ENCODE measurements around the gene BPIFB1. TPM values are rescaled to one million over a fixed set of nuclear protein-coding genes. Genes with fewer than 3 reads are reported as not detected.
A peak's percentile ranks its signal among the peaks of the same experiment; 100 is the strongest.

Gene BPIFB1
- total and polyA plus RNA-seq, 2 of the 13 experiments (the other 11 are each of a cell fraction or from before 2014, with no cell fraction given), result 0.82 to 4.4 TPM

DNA sequence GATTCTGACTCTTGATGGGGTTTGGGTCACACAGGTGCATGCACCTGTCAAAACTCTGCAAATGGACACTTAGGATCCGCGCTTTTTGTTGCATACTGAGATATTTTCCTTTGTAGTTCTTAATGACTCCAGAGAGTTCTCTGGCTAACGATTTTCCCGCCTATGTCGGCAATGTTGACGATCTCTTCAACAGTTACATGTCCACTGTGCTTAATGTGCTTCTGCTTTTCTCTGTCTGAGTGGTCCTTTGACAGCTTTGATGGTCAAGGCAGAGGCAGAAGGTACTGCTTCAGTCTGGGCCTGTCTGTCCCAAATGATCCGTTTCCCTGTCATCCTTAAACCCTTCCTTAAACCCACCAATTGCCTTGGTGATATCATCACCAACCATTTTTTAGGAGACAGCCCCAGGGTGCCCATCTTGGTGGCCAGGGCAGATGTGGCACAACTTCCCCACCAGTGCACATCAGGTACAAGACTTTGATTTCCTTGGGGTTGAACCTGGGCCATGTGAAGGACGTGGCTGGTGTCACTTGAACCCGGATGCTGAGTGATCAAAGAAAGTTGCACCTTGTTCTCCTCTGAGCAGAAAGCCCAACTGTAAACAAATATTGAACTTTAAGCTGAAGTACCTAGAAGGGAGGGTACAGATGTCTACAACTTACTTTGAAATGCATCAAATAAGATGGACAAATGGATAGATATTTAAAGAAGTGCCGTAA, 10.7 kb upstream of the BPIFB1 start (continued):
- TF ChIP-seq HMGXB4 (CRISPR knock-in tag; IDR thresholded peaks at IDR 0.05; ENCODE audit: borderline replicate concordance in 1 of 2, low read depth in 1 of 2) (peak; percentile 23 to 37; a peak in 1 of 4 replicates), PHB2 (IDR thresholded peaks at IDR 0.05; ENCODE audit: partially characterized antibody) (no peak), ZNF296 (CRISPR knock-in tag; conservative IDR thresholded peaks at IDR 0.05) (no peak), SOX6 (IDR thresholded peaks at IDR 0.05) (no peak), SOX6 (CRISPR knock-in tag; IDR thresholded peaks at IDR 0.05) (peak; percentile 58), ASH2L (IDR thresholded peaks at IDR 0.05; ENCODE audit: insufficient read length, low read depth, low read length) (no peak), PPARG (CRISPR knock-in tag; conservative IDR thresholded peaks at IDR 0.05) (0 out of 2 replicates have a peak, but pooled peaks have one; percentile 21), HOXA7 (CRISPR knock-in tag; IDR thresholded peaks at IDR 0.05) (no peak), CBX1 (IDR thresholded peaks at IDR 0.05; ENCODE audit: low read depth) (no peak), SETDB1 (CRISPR knock-in tag; IDR thresholded peaks at IDR 0.05; ENCODE audit: borderline replicate concordance) (no peak), MBNL3 (CRISPR knock-in tag; conservative IDR thresholded peaks at IDR 0.05) (no peak), CEBPG (CRISPR knock-in tag; IDR thresholded peaks at IDR 0.05) (no peak), NFIC (IDR thresholded peaks at IDR 0.05; ENCODE audit: low read length) (no peak), ZNF12 (CRISPR knock-in tag; IDR thresholded peaks at IDR 0.05) (no peak), PHF21A (CRISPR knock-in tag; IDR thresholded peaks at IDR 0.05) (peak; percentile 53; the same call in 1 of the 2 replicates), SALL2 (CRISPR knock-in tag; IDR thresholded peaks at IDR 0.05) (no peak), TP53 (CRISPR knock-in tag; conservative IDR thresholded peaks at IDR 0.05) (no peak), HCFC1 (IDR thresholded peaks at IDR 0.05; ENCODE audit: low read depth, low read length) (no peak), FOXM1 (CRISPR knock-in tag; IDR thresholded peaks at IDR 0.05) (no peak), ZMYM4 (CRISPR knock-in tag; IDR thresholded peaks at IDR 0.05) (peak; percentile 11; the same call in 1 of the 2 replicates)
- TF ChIP-seq, protein P1, sequence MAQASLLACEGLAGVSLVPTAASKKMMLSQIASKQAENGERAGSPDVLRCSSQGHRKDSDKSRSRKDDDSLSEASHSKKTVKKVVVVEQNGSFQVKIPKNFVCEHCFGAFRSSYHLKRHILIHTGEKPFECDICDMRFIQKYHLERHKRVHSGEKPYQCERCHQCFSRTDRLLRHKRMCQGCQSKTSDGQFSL (CRISPR knock-in tag; IDR thresholded peaks at IDR 0.05), result no peak
- TF ChIP-seq, protein P2, sequence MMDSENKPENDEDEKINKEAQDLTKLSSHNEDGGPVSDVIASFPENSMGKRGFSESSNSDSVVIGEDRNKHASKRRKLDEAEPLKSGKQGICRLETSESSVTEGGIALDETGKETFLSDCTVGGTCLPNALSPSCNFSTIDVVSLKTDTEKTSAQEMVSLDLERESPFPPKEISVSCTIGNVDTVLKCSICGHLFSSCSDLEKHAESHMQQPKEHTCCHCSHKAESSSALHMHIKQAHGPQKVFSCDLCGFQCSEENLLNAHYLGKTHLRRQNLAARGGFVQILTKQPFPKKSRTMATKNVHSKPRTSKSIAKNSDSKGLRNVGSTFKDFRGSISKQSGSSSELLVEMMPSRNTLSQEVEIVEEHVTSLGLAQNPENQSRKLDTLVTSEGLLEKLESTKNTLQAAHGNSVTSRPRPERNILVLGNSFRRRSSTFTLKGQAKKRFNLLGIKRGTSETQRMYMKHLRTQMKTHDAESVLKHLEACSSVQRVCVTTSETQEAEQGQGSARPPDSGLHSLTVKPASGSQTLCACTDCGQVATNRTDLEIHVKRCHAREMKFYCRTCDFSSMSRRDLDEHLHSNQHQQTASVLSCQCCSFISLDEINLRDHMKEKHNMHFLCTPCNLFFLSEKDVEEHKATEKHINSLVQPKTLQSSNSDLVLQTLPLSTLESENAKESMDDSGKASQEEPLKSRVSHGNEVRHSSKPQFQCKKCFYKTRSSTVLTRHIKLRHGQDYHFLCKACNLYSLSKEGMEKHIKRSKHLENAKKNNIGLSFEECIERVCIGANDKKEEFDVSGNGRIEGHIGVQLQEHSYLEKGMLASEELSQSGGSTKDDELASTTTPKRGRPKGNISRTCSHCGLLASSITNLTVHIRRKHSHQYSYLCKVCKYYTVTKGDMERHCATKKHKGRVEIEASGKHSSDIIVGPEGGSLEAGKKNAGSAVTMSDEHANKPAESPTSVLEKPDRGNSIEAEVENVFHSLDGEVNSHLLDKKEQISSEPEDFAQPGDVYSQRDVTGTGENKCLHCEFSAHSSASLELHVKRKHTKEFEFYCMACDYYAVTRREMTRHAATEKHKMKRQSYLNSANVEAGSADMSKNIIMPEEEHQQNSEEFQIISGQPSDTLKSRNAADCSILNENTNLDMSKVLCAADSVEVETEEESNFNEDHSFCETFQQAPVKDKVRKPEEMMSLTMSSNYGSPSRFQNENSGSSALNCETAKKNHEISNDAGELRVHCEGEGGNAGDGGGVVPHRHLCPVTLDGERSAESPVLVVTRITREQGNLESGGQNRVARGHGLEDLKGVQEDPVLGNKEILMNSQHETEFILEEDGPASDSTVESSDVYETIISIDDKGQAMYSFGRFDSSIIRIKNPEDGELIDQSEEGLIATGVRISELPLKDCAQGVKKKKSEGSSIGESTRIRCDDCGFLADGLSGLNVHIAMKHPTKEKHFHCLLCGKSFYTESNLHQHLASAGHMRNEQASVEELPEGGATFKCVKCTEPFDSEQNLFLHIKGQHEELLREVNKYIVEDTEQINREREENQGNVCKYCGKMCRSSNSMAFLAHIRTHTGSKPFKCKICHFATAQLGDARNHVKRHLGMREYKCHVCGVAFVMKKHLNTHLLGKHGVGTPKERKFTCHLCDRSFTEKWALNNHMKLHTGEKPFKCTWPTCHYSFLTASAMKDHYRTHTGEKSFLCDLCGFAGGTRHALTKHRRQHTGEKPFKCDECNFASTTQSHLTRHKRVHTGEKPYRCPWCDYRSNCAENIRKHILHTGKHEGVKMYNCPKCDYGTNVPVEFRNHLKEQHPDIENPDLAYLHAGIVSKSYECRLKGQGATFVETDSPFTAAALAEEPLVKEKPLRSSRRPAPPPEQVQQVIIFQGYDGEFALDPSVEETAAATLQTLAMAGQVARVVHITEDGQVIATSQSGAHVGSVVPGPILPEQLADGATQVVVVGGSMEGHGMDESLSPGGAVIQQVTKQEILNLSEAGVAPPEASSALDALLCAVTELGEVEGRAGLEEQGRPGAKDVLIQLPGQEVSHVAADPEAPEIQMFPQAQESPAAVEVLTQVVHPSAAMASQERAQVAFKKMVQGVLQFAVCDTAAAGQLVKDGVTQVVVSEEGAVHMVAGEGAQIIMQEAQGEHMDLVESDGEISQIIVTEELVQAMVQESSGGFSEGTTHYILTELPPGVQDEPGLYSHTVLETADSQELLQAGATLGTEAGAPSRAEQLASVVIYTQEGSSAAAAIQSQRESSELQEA (CRISPR knock-in tag; IDR thresholded peaks at IDR 0.05; ENCODE audit: not compliant biosample characterization), result no peak

Measured in HepG2 (cell line).